ENCODE measurements around the gene KSR2.

KSR2 gene

DNA sequence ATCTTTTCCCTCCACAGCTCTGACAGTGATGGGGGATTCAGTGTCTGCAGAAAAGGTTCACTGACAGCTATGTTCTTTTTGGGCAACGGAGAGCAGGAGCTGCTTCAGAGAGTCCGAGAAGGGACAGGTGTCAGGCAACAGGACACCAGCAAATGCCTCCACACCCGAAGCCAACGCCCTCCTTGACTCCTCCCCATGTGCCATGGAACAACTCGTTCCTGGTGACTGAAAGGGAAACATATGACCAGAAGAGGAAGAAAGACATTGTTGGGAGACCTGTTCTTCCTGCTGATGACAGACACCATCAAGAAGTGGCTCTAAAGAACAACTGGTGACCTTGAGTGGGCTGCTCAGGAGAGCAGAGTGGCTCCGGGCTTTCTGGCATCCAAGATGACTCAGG, 435.1 kb downstream of the KSR2 start:
- DNase-seq (ENCODE audit: low read depth): no peak
- TF ChIP-seq, protein P1, sequence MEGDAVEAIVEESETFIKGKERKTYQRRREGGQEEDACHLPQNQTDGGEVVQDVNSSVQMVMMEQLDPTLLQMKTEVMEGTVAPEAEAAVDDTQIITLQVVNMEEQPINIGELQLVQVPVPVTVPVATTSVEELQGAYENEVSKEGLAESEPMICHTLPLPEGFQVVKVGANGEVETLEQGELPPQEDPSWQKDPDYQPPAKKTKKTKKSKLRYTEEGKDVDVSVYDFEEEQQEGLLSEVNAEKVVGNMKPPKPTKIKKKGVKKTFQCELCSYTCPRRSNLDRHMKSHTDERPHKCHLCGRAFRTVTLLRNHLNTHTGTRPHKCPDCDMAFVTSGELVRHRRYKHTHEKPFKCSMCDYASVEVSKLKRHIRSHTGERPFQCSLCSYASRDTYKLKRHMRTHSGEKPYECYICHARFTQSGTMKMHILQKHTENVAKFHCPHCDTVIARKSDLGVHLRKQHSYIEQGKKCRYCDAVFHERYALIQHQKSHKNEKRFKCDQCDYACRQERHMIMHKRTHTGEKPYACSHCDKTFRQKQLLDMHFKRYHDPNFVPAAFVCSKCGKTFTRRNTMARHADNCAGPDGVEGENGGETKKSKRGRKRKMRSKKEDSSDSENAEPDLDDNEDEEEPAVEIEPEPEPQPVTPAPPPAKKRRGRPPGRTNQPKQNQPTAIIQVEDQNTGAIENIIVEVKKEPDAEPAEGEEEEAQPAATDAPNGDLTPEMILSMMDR (IDR thresholded peaks at IDR 0.05; ENCODE audit: insufficient read depth, low read depth, low read length, missing control alignments): no peak
- H3K4me3 ChIP-seq (ENCODE audit: low read depth, low read length): no peak overlapping the region

DNA sequence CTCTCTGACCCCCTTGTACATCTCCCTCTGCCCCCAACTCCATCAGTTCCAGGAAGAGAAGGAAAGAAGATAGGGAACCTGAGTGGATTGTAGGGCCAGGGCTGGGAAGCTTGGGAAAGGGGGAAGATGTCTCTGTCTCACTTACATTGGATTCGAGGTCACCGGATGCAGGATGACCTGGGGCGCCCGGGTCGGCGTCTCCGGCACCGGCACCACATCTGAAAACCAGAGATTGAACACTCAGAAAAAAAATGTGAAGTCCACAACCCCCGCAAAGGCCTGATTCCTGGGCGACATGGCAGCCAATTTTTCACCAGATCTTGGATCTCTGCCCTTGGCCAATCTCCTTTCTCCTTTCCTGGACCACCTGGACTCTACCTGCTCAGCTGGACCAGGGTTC, 438.0 kb downstream of the KSR2 start:
- no peak for DNase-seq (ENCODE audit: low read depth)
- TF ChIP-seq, protein P1 (IDR thresholded peaks at IDR 0.05; ENCODE audit: insufficient read depth, low read depth, low read length, missing control alignments): no peak

GRCh38 chr12:117528538-117528937, 440.3 kb downstream of the KSR2 start:
- no peak overlapping the region for H3K4me3 ChIP-seq (ENCODE audit: low read depth, low read length)
- TF ChIP-seq, protein P1 (IDR thresholded peaks at IDR 0.05; ENCODE audit: insufficient read depth, low read depth, low read length, missing control alignments): no peak
- DNase-seq (ENCODE audit: low read depth): no peak

More for the DNA sequence above, 438.0 kb downstream of the KSR2 start:
- no peak overlapping the region for H3K4me3 ChIP-seq (ENCODE audit: low read depth, low read length)

DNA sequence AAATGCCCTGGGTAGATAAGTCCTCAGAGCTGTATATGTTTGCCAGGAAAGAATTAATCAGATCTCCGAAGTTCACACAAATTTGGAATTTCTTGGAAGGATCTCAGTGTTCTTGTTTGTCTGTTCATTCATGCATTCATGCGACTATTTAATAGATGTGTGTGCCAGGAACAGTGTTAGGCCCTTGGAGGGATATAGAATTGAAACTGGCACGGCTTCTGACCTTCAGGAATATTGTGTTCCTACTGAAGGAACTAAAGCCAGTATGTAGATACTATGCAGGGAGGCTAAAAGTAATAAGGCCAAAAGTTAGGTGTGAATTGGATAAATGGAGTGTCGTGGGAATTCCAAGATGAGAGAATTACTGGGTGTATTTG, 441.3 kb downstream of the KSR2 start:
- TF ChIP-seq, protein P1 (IDR thresholded peaks at IDR 0.05; ENCODE audit: insufficient read depth, low read depth, low read length, missing control alignments): no peak
- no peak overlapping the region for H3K4me3 ChIP-seq (ENCODE audit: low read depth, low read length)
- no peak for DNase-seq (ENCODE audit: low read depth)

DNA sequence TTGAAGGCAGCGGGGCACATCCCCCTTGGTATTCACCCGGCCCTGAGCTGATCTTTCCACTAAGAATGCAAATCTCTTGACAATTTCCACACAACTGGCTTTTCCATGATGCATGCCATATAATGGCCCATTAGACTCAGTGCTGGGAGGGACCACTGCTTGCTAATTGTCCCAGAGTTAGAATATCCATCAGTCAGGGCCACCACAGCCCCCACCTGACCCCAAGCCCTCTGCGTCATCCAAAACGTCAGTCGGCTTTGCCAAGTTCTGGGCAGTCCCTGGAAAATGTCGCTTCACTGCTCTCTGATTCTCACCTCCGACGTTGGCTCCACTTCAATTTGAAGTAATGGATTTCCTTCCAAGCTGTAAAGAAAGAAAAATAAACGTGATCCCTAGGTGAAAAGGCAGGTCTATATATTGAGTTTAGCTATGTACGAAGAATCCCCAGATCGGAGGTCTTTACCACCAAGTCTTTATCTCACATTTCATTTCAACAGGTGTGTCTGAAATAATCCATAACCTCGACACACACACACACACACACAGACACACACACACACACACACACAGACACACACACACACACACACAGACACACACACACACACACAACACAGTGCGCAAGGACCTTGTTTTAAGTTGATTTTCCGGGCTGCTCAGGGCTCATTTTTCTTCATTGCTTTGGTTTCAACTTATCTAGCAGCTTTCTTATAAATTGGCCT, 441.9 kb downstream of the KSR2 start:
- no peak for DNase-seq (ENCODE audit: low read depth)
- no peak overlapping the region for H3K4me3 ChIP-seq (ENCODE audit: low read depth, low read length)
- TF ChIP-seq, protein P1 (IDR thresholded peaks at IDR 0.05; ENCODE audit: insufficient read depth, low read depth, low read length, missing control alignments): no peak

DNA sequence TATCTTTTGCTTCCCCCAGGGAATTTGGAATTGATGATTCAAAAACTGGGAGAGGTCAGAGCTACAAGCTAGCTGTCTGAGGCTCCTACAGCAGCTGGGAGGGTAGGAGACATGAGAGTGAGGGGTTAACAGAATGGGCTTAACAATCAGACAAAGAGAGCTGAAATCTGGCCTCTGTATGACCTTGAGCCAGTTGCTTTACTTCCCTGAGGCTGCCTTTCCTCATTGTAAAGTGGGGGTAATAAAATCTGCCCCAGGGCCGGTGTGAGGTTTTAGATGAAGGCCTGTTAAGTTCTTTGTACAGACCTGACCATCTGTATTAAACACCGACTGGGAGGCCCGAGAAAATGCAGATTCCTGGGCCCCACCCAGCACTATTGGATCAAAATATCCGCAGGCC, 443.0 kb downstream of the KSR2 start:
- TF ChIP-seq, protein P1 (IDR thresholded peaks at IDR 0.05; ENCODE audit: insufficient read depth, low read depth, low read length, missing control alignments): no peak
- H3K4me3 ChIP-seq (ENCODE audit: low read depth, low read length): no peak overlapping the region
- DNase-seq (ENCODE audit: low read depth): no peak

DNA sequence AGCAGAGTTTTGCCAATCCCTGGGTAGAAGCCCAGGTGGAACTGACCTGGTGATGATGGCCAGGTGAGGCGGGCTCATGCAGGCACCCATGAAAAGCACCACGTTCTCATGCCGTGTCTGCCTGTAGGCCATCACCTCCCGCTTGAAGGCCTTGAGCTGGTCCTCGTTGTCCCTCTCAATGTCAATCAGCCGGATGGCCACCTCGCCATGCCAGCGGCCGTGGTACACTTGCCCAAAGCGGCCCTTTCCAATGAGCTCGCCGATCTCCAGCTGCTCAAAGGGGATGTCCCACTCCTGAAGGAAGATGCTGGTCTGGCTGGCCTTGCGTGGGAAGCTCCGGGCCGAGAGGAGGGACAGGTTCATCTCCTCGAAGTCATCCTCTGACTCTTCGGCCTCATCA, 444.0 kb downstream of the KSR2 start:
- DNase-seq (ENCODE audit: low read depth): no peak
- TF ChIP-seq, protein P1 (IDR thresholded peaks at IDR 0.05; ENCODE audit: insufficient read depth, low read depth, low read length, missing control alignments): no peak
- H3K4me3 ChIP-seq (ENCODE audit: low read depth, low read length): no peak overlapping the region
